IMR-90 (cell line): Measurements from ENCODE around the gene SLC22A2. TPM values are rescaled to one million over a fixed set of nuclear protein-coding genes. Genes with fewer than 3 reads are reported as not detected.

Experiments
- ATAC-seq: fragments of 200-7000 bp; cut with Tn5 transposase; 2 replicates; pipeline ENCODE4 v1.9.1; 2020; ENCODE audit warnings: low read depth, mild to moderate bottlenecking, moderate library complexity
- BruUV-seq: library from RNA; stranded (reverse); fragments of 400-500 nt; replicated peaks from 2 replicates; lab custom pipeline; 2021; lab: Mats Ljungman, UMichigan
- CTCF ChIA-PET: fragments of 300-600 bp; formaldehyde crosslinking; extraction: SDS; loops from one replicate; lab custom pipeline; 2021; ENCODE audit warnings: antibody characterized with exemption; lab: Yijun Ruan, JAX
- POLR2A ChIA-PET: fragments of 300-600 bp; sonication (Branson Sonifier 250); formaldehyde crosslinking; loops from one replicate; lab custom pipeline; 2022; ENCODE audit warnings: antibody characterized with exemption; ENCODE audit not compliant: unreplicated experiment; lab: Charles Lee
- DNase-seq: peaks from one replicate; pipeline ENCODE4 v3.0.0; 2013
- H2AFZ ChIP-seq: replicated peaks from 2 replicates; pipeline ENCODE3; 2013; ENCODE audit warnings: low read length, mild to moderate bottlenecking; ENCODE audit not compliant: poor library complexity
- H2AK5ac ChIP-seq: 2 replicates; pipeline ENCODE4 v1.6.1; 2013; ENCODE audit warnings: low read depth, low read length, inconsistent platforms
- H2AK9ac ChIP-seq: replicated peaks from 2 replicates; pipeline ENCODE3; 2013; ENCODE audit warnings: mild to moderate bottlenecking, low read depth, low read length, moderate library complexity; ENCODE audit not compliant: poor library complexity
- H2BK120ac ChIP-seq: 2 replicates; pipeline ENCODE4 v1.6.1; 2013; ENCODE audit warnings: low read depth, low read length, inconsistent platforms
- H2BK15ac ChIP-seq: 3 replicates; pipeline ENCODE4 v1.6.1; 2013; ENCODE audit warnings: low read depth, low read length, inconsistent platforms
- H2BK20ac ChIP-seq: 2 replicates; pipeline ENCODE4 v1.6.1; 2013; ENCODE audit warnings: low read depth, mild to moderate bottlenecking, inconsistent platforms, low read length, moderate library complexity
- H2BK5ac ChIP-seq: 2 replicates; pipeline ENCODE4 v1.6.1; 2013; ENCODE audit warnings: mild to moderate bottlenecking, low read depth, low read length, inconsistent platforms; ENCODE audit not compliant: poor library complexity, severe bottlenecking
- H3K14ac ChIP-seq: replicated peaks from 2 replicates; pipeline ENCODE4 v1.6.1; 2013; ENCODE audit warnings: low read depth, low read length, inconsistent platforms
- H3K18ac ChIP-seq: 2 replicates; pipeline ENCODE4 v1.6.1; 2013; ENCODE audit warnings: low read depth, low read length, control low read depth
- H3K23ac ChIP-seq: 2 replicates; pipeline ENCODE4 v1.6.1; 2013; ENCODE audit warnings: low read depth, low read length, inconsistent platforms
- H3K27ac ChIP-seq: 2 replicates; pipeline ENCODE4 v1.5.1; 2013; ENCODE audit warnings: mild to moderate bottlenecking, control low read depth, low read length; ENCODE audit not compliant: insufficient read depth
- H3K27me3 ChIP-seq: 2 replicates; pipeline ENCODE4 v1.6.1; 2013; ENCODE audit warnings: low read length; ENCODE audit not compliant: control insufficient read depth, insufficient read depth
- H3K36me3 ChIP-seq: 2 replicates; pipeline ENCODE4 v1.6.1; 2013; ENCODE audit warnings: low read length, mixed read lengths; ENCODE audit not compliant: control insufficient read depth, insufficient read depth
- H3K4ac ChIP-seq: 2 replicates; pipeline ENCODE4 v1.6.1; 2013; ENCODE audit warnings: low read depth, low read length, inconsistent platforms
- H3K4me1 ChIP-seq: 2 replicates; pipeline ENCODE4 v1.6.1; 2013; ENCODE audit warnings: low read length, mixed read lengths; ENCODE audit not compliant: control insufficient read depth, insufficient read depth
- H3K4me2 ChIP-seq: 2 replicates; pipeline ENCODE4 v1.6.1; 2013; ENCODE audit warnings: low read depth, mild to moderate bottlenecking, control low read depth, low read length, moderate library complexity
- H3K4me3 ChIP-seq: 2 replicates; pipeline ENCODE4 v1.5.1; 2013; ENCODE audit warnings: low read depth, mild to moderate bottlenecking, control low read depth, low read length, moderate library complexity; ENCODE audit not compliant: insufficient read depth
- H3K56ac ChIP-seq: 2 replicates; pipeline ENCODE4 v1.6.1; 2013; ENCODE audit warnings: low read length, inconsistent platforms; ENCODE audit not compliant: insufficient read depth; ENCODE audit errors: extremely low read depth
- H3K79me1 ChIP-seq, 2 experiments: 2 replicates each; pipeline ENCODE4 v1.6.1; 2013; ENCODE audit warnings: low read length in 2 of 2, inconsistent platforms in 1 of 2, low read depth in 1 of 2
- H3K9ac ChIP-seq: 2 replicates; pipeline ENCODE4 v1.6.1; 2013; ENCODE audit warnings: low read depth, low read length, control low read depth
- H3K9me1 ChIP-seq: 2 replicates; pipeline ENCODE4 v1.6.1; 2013; ENCODE audit warnings: low read length, inconsistent platforms; ENCODE audit not compliant: insufficient read depth
- H3K9me3 ChIP-seq: 2 replicates; pipeline ENCODE4 v1.6.1; 2013; ENCODE audit warnings: low read length; ENCODE audit not compliant: control insufficient read depth, insufficient read depth
- H4K20me1 ChIP-seq: 2 replicates; pipeline ENCODE4 v1.6.1; 2013; ENCODE audit warnings: low read length, inconsistent platforms; ENCODE audit not compliant: insufficient read depth
- H4K5ac ChIP-seq: 2 replicates; pipeline ENCODE4 v1.6.1; 2013; ENCODE audit warnings: mild to moderate bottlenecking, low read depth, low read length, control low read depth
- H4K8ac ChIP-seq, 2 experiments: 2 replicates each; pipeline ENCODE4 v1.6.1; 2013; ENCODE audit warnings: low read depth in 2 of 2, low read length in 2 of 2, control low read depth in 1 of 2, inconsistent platforms in 1 of 2
- H4K91ac ChIP-seq: 2 replicates; pipeline ENCODE4 v1.6.1; 2013; ENCODE audit warnings: low read depth, low read length, inconsistent platforms; ENCODE audit not compliant: insufficient read depth
- BHLHE40 ChIP-seq: fragments of 150-350 bp; IDR thresholded peaks from 2 replicates; pipeline ENCODE4 v1.6.1; 2016; ENCODE audit warnings: mild to moderate bottlenecking, low read depth, low read length
- CEBPB ChIP-seq: IDR thresholded peaks from 2 replicates; pipeline ENCODE4 v1.6.1; 2012; ENCODE audit warnings: low read depth, low read length, improper control_type of control experiment
- CHD1 ChIP-seq: IDR thresholded peaks from 2 replicates; pipeline ENCODE4 v1.6.1; 2012; ENCODE audit warnings: low read depth, low read length, improper control_type of control experiment
- ELK1 ChIP-seq: fragments of 150-350 bp; IDR thresholded peaks from 2 replicates; pipeline ENCODE4 v1.6.1; 2016; ENCODE audit warnings: low read depth, mild to moderate bottlenecking, low read length, moderate library complexity, borderline replicate concordance
- FOS ChIP-seq: fragments of 150-350 bp; IDR thresholded peaks from 2 replicates; pipeline ENCODE4 v1.6.1; 2016; ENCODE audit warnings: low read depth, low read length
- MAFK ChIP-seq: IDR thresholded peaks from 2 replicates; pipeline ENCODE4 v1.6.1; 2012; ENCODE audit warnings: low read depth, low read length, improper control_type of control experiment
- MAZ ChIP-seq: IDR thresholded peaks from 2 replicates; pipeline ENCODE4 v1.6.1; 2012; ENCODE audit warnings: low read depth, mild to moderate bottlenecking, low read length, improper control_type of control experiment, moderate library complexity, borderline replicate concordance
- MXI1 ChIP-seq: IDR thresholded peaks from 2 replicates; pipeline ENCODE4 v1.6.1; 2012; ENCODE audit warnings: low read depth, mild to moderate bottlenecking, low read length, moderate library complexity, borderline replicate concordance
- NFE2L2 ChIP-seq: fragments of 150-350 bp; IDR thresholded peaks from 2 replicates; pipeline ENCODE4 v1.6.1; 2016; ENCODE audit warnings: low read depth, mild to moderate bottlenecking, low read length
- POLR2A ChIP-seq: IDR thresholded peaks from 2 replicates; pipeline ENCODE4 v1.6.1; 2012; ENCODE audit warnings: mild to moderate bottlenecking, low read depth, low read length
- RAD21 ChIP-seq: IDR thresholded peaks from 2 replicates; pipeline ENCODE4 v1.6.1; 2012; ENCODE audit warnings: low read length, improper control_type of control experiment
- RCOR1 ChIP-seq: IDR thresholded peaks from 2 replicates; pipeline ENCODE4 v1.6.1; 2012; ENCODE audit warnings: mild to moderate bottlenecking, low read length, improper control_type of control experiment; ENCODE audit not compliant: insufficient replicate concordance
- RFX5 ChIP-seq: IDR thresholded peaks from 2 replicates; pipeline ENCODE4 v1.8.0; 2012; ENCODE audit warnings: low read depth, mild to moderate bottlenecking, low read length, moderate library complexity
- SMC3 ChIP-seq: fragments of 150-350 bp; IDR thresholded peaks from 2 replicates; pipeline ENCODE4 v1.6.1; 2016; ENCODE audit warnings: low read depth, mild to moderate bottlenecking, antibody characterized with exemption, low read length, moderate library complexity
- WGBS, 2 experiments: methylation state at CpG; one replicate each; pipeline versions ENCODE4 v1.1.5 to v1.1.7; 2013; ENCODE audit warnings: missing lambda C conversion rate in 2 of 2; ENCODE audit not compliant: insufficient read length in 1 of 2; ENCODE audit errors: extremely low coverage in 2 of 2; 5-methylcytosine and 5-hydroxymethylcytosine counted together
- dilution Hi-C: fragments of 300-500 bp; cut with HindIII; formaldehyde crosslinking; loops from one replicate; pipeline ENCODE4 v1.14.3; 2018; ENCODE audit warnings: low sequenced_read_pairs; ENCODE audit not compliant: unreplicated experiment
- in situ Hi-C: fragments of 300-500 bp; cut with MboI; formaldehyde crosslinking; loops from 3 replicates; pipeline ENCODE4 v1.14.3; 2019; ENCODE audit warnings: low sequenced_read_pairs, inconsistent platforms, mixed read lengths
- intact Hi-C: fragments of 100-400 bp; cut with micrococcal nuclease; formaldehyde crosslinking; loops from 2 replicates; pipeline ENCODE4 v1.10.0; 2022
- polyA plus RNA-seq, 3 experiments: library from polyadenylated mRNA; depleted of rRNA; stranded (reverse); fragments of >200 nt; gene quantifications; 2 replicates each; pipeline ENCODE4 v1.2.3, GENCODE V29; 2012; ENCODE audit warnings: low replicate concordance in 1 of 3
- total RNA-seq: library from RNA; depleted of rRNA; stranded (reverse); fragments of >200 nt; gene quantifications from 2 replicates; pipeline ENCODE4 v1.2.3, GENCODE V29; 2012
- TF ChIP-seq, protein P1 (sequence below): fragments of 150-350 bp; IDR thresholded peaks from 2 replicates; pipeline ENCODE4 v1.6.1; 2017; ENCODE audit warnings: mild to moderate bottlenecking, antibody characterized with exemption, low read length, low read depth
- TF ChIP-seq, protein P2 (sequence below): conservative IDR thresholded peaks from 2 replicates; pipeline ENCODE4 v1.5.1; 2012; ENCODE audit warnings: mild to moderate bottlenecking, low read depth, low read length, improper control_type of control experiment

The SLC22A2 gene
- total and polyA plus RNA-seq, 2 of the 4 experiments (the other 2 are of a cell fraction), result not detected

- no peak overlapping the region for H3K4me3 ChIP-seq
- no peak overlapping the region for H4K5ac ChIP-seq
- no peaks in the 10 kb centered on the region for H3K36me3 ChIP-seq
- H2BK15ac ChIP-seq, result no peak overlapping the region
- no peaks in the 10 kb centered on the region for H4K20me1 ChIP-seq
- H2BK5ac ChIP-seq, result no peak overlapping the region
- no peak overlapping the region for H4K91ac ChIP-seq
- no peaks in the 10 kb centered on the region for H3K9me1 ChIP-seq
- H2BK120ac ChIP-seq, result no peak overlapping the region
- no peak overlapping the region for H3K4me2 ChIP-seq
- no peak overlapping the region for H2BK20ac ChIP-seq
- H3K27me3 ChIP-seq, result no peaks in the 10 kb centered on the region
- no peak overlapping the region for H3K14ac ChIP-seq
- H4K8ac ChIP-seq, result no peak overlapping the region
- H3K56ac ChIP-seq, result no peak overlapping the region
- DNase-seq (no peak), ATAC-seq (no peak)
- intact Hi-C loops (no loop called here), in situ Hi-C loops (no loop called here), dilution Hi-C loops (no loop called here)
- H3K23ac ChIP-seq, result no peak overlapping the region
- no peak overlapping the region for H2AFZ ChIP-seq
- no peak overlapping the region for H2AK9ac ChIP-seq
- H3K4me1 ChIP-seq, result no peaks in the 10 kb centered on the region
- no CpG with 5 or more reads among the region's 1 CpG for WGBS, 2 experiments
- no peak overlapping the region for H3K27ac ChIP-seq
- peaks cover 8% of the 10 kb centered on the region; the same call in 1 of the 2 replicates for H3K9me3 ChIP-seq
- no peak overlapping the region for H3K18ac ChIP-seq
- no peak overlapping the region for H3K9ac ChIP-seq
- TF ChIP-seq BHLHE40 (no peak), FOS (no peak), RCOR1 (no peak), CHD1 (no peak), MAFK (no peak), MAZ (no peak), CEBPB (no peak), SMC3 (no peak), ELK1 (no peak), POLR2A (no peak), RFX5 (no peak), NFE2L2 (no peak), RAD21 (no peak), MXI1 (no peak)
- TF ChIP-seq, protein P1, sequence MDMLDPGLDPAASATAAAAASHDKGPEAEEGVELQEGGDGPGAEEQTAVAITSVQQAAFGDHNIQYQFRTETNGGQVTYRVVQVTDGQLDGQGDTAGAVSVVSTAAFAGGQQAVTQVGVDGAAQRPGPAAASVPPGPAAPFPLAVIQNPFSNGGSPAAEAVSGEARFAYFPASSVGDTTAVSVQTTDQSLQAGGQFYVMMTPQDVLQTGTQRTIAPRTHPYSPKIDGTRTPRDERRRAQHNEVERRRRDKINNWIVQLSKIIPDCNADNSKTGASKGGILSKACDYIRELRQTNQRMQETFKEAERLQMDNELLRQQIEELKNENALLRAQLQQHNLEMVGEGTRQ, result no peak
- TF ChIP-seq, protein P2, sequence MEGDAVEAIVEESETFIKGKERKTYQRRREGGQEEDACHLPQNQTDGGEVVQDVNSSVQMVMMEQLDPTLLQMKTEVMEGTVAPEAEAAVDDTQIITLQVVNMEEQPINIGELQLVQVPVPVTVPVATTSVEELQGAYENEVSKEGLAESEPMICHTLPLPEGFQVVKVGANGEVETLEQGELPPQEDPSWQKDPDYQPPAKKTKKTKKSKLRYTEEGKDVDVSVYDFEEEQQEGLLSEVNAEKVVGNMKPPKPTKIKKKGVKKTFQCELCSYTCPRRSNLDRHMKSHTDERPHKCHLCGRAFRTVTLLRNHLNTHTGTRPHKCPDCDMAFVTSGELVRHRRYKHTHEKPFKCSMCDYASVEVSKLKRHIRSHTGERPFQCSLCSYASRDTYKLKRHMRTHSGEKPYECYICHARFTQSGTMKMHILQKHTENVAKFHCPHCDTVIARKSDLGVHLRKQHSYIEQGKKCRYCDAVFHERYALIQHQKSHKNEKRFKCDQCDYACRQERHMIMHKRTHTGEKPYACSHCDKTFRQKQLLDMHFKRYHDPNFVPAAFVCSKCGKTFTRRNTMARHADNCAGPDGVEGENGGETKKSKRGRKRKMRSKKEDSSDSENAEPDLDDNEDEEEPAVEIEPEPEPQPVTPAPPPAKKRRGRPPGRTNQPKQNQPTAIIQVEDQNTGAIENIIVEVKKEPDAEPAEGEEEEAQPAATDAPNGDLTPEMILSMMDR, result no peak
- CTCF ChIA-PET, result no interaction called here
- H3K4ac ChIP-seq, result no peak overlapping the region
- H2AK5ac ChIP-seq, result no peak overlapping the region
- no TSS peak for BruUV-seq
- H3K79me1 ChIP-seq, result no peaks in the 10 kb centered on the region
- POLR2A ChIA-PET, result no interaction called here
Observed at GRCh38 chr6:160194808-160195207, 63.8 kb downstream of the SLC22A2 start.
